IMR-90 (cell line): ENCODE results near the gene ANKRD40CL. TPM values are rescaled to one million over a fixed set of nuclear protein-coding genes. Genes with fewer than 3 reads are reported as not detected.

Experiments
- ATAC-seq: fragments of 200-7000 bp; cut with Tn5 transposase; 2 replicates; pipeline ENCODE4 v1.9.1; 2020; ENCODE audit warnings: low read depth, mild to moderate bottlenecking, moderate library complexity
- BruUV-seq: library from RNA; stranded (reverse); fragments of 400-500 nt; replicated peaks from 2 replicates; lab custom pipeline; 2021; lab: Mats Ljungman, UMichigan
- CTCF ChIA-PET: fragments of 300-600 bp; formaldehyde crosslinking; extraction: SDS; loops from one replicate; lab custom pipeline; 2021; ENCODE audit warnings: antibody characterized with exemption; lab: Yijun Ruan, JAX
- POLR2A ChIA-PET: fragments of 300-600 bp; sonication (Branson Sonifier 250); formaldehyde crosslinking; loops from one replicate; lab custom pipeline; 2022; ENCODE audit warnings: antibody characterized with exemption; ENCODE audit not compliant: unreplicated experiment; lab: Charles Lee
- DNase-seq: peaks from one replicate; pipeline ENCODE4 v3.0.0; 2013
- H2AFZ ChIP-seq: replicated peaks from 2 replicates; pipeline ENCODE3; 2013; ENCODE audit warnings: low read length, mild to moderate bottlenecking; ENCODE audit not compliant: poor library complexity
- H2AK5ac ChIP-seq: 2 replicates; pipeline ENCODE4 v1.6.1; 2013; ENCODE audit warnings: low read depth, low read length, inconsistent platforms
- H2AK9ac ChIP-seq: replicated peaks from 2 replicates; pipeline ENCODE3; 2013; ENCODE audit warnings: mild to moderate bottlenecking, low read depth, low read length, moderate library complexity; ENCODE audit not compliant: poor library complexity
- H2BK120ac ChIP-seq: 2 replicates; pipeline ENCODE4 v1.6.1; 2013; ENCODE audit warnings: low read depth, low read length, inconsistent platforms
- H2BK15ac ChIP-seq: 3 replicates; pipeline ENCODE4 v1.6.1; 2013; ENCODE audit warnings: low read depth, low read length, inconsistent platforms
- H2BK20ac ChIP-seq: 2 replicates; pipeline ENCODE4 v1.6.1; 2013; ENCODE audit warnings: low read depth, mild to moderate bottlenecking, inconsistent platforms, low read length, moderate library complexity
- H2BK5ac ChIP-seq: 2 replicates; pipeline ENCODE4 v1.6.1; 2013; ENCODE audit warnings: mild to moderate bottlenecking, low read depth, low read length, inconsistent platforms; ENCODE audit not compliant: poor library complexity, severe bottlenecking
- H3K14ac ChIP-seq: replicated peaks from 2 replicates; pipeline ENCODE4 v1.6.1; 2013; ENCODE audit warnings: low read depth, low read length, inconsistent platforms
- H3K18ac ChIP-seq: 2 replicates; pipeline ENCODE4 v1.6.1; 2013; ENCODE audit warnings: low read depth, low read length, control low read depth
- H3K23ac ChIP-seq: 2 replicates; pipeline ENCODE4 v1.6.1; 2013; ENCODE audit warnings: low read depth, low read length, inconsistent platforms
- H3K27ac ChIP-seq: 2 replicates; pipeline ENCODE4 v1.5.1; 2013; ENCODE audit warnings: mild to moderate bottlenecking, control low read depth, low read length; ENCODE audit not compliant: insufficient read depth
- H3K27me3 ChIP-seq: 2 replicates; pipeline ENCODE4 v1.6.1; 2013; ENCODE audit warnings: low read length; ENCODE audit not compliant: control insufficient read depth, insufficient read depth
- H3K36me3 ChIP-seq: 2 replicates; pipeline ENCODE4 v1.6.1; 2013; ENCODE audit warnings: low read length, mixed read lengths; ENCODE audit not compliant: control insufficient read depth, insufficient read depth
- H3K4ac ChIP-seq: 2 replicates; pipeline ENCODE4 v1.6.1; 2013; ENCODE audit warnings: low read depth, low read length, inconsistent platforms
- H3K4me1 ChIP-seq: 2 replicates; pipeline ENCODE4 v1.6.1; 2013; ENCODE audit warnings: low read length, mixed read lengths; ENCODE audit not compliant: control insufficient read depth, insufficient read depth
- H3K4me2 ChIP-seq: 2 replicates; pipeline ENCODE4 v1.6.1; 2013; ENCODE audit warnings: low read depth, mild to moderate bottlenecking, control low read depth, low read length, moderate library complexity
- H3K4me3 ChIP-seq: 2 replicates; pipeline ENCODE4 v1.5.1; 2013; ENCODE audit warnings: low read depth, mild to moderate bottlenecking, control low read depth, low read length, moderate library complexity; ENCODE audit not compliant: insufficient read depth
- H3K56ac ChIP-seq: 2 replicates; pipeline ENCODE4 v1.6.1; 2013; ENCODE audit warnings: low read length, inconsistent platforms; ENCODE audit not compliant: insufficient read depth; ENCODE audit errors: extremely low read depth
- H3K79me1 ChIP-seq, 2 experiments: 2 replicates each; pipeline ENCODE4 v1.6.1; 2013; ENCODE audit warnings: low read length in 2 of 2, inconsistent platforms in 1 of 2, low read depth in 1 of 2
- H3K9ac ChIP-seq: 2 replicates; pipeline ENCODE4 v1.6.1; 2013; ENCODE audit warnings: low read depth, low read length, control low read depth
- H3K9me1 ChIP-seq: 2 replicates; pipeline ENCODE4 v1.6.1; 2013; ENCODE audit warnings: low read length, inconsistent platforms; ENCODE audit not compliant: insufficient read depth
- H3K9me3 ChIP-seq: 2 replicates; pipeline ENCODE4 v1.6.1; 2013; ENCODE audit warnings: low read length; ENCODE audit not compliant: control insufficient read depth, insufficient read depth
- H4K20me1 ChIP-seq: 2 replicates; pipeline ENCODE4 v1.6.1; 2013; ENCODE audit warnings: low read length, inconsistent platforms; ENCODE audit not compliant: insufficient read depth
- H4K5ac ChIP-seq: 2 replicates; pipeline ENCODE4 v1.6.1; 2013; ENCODE audit warnings: mild to moderate bottlenecking, low read depth, low read length, control low read depth
- H4K8ac ChIP-seq, 2 experiments: 2 replicates each; pipeline ENCODE4 v1.6.1; 2013; ENCODE audit warnings: low read depth in 2 of 2, low read length in 2 of 2, control low read depth in 1 of 2, inconsistent platforms in 1 of 2
- H4K91ac ChIP-seq: 2 replicates; pipeline ENCODE4 v1.6.1; 2013; ENCODE audit warnings: low read depth, low read length, inconsistent platforms; ENCODE audit not compliant: insufficient read depth
- BHLHE40 ChIP-seq: fragments of 150-350 bp; IDR thresholded peaks from 2 replicates; pipeline ENCODE4 v1.6.1; 2016; ENCODE audit warnings: mild to moderate bottlenecking, low read depth, low read length
- FOS ChIP-seq: fragments of 150-350 bp; IDR thresholded peaks from 2 replicates; pipeline ENCODE4 v1.6.1; 2016; ENCODE audit warnings: low read depth, low read length
- MAFK ChIP-seq: IDR thresholded peaks from 2 replicates; pipeline ENCODE4 v1.6.1; 2012; ENCODE audit warnings: low read depth, low read length, improper control_type of control experiment
- NFE2L2 ChIP-seq: fragments of 150-350 bp; IDR thresholded peaks from 2 replicates; pipeline ENCODE4 v1.6.1; 2016; ENCODE audit warnings: low read depth, mild to moderate bottlenecking, low read length
- POLR2A ChIP-seq: IDR thresholded peaks from 2 replicates; pipeline ENCODE4 v1.6.1; 2012; ENCODE audit warnings: mild to moderate bottlenecking, low read depth, low read length
- RAD21 ChIP-seq: IDR thresholded peaks from 2 replicates; pipeline ENCODE4 v1.6.1; 2012; ENCODE audit warnings: low read length, improper control_type of control experiment
- RCOR1 ChIP-seq: IDR thresholded peaks from 2 replicates; pipeline ENCODE4 v1.6.1; 2012; ENCODE audit warnings: mild to moderate bottlenecking, low read length, improper control_type of control experiment; ENCODE audit not compliant: insufficient replicate concordance
- RFX5 ChIP-seq: IDR thresholded peaks from 2 replicates; pipeline ENCODE4 v1.8.0; 2012; ENCODE audit warnings: low read depth, mild to moderate bottlenecking, low read length, moderate library complexity
- SMC3 ChIP-seq: fragments of 150-350 bp; IDR thresholded peaks from 2 replicates; pipeline ENCODE4 v1.6.1; 2016; ENCODE audit warnings: low read depth, mild to moderate bottlenecking, antibody characterized with exemption, low read length, moderate library complexity
- WGBS, 2 experiments: methylation state at CpG; one replicate each; pipeline versions ENCODE4 v1.1.5 to v1.1.7; 2013; ENCODE audit warnings: missing lambda C conversion rate in 2 of 2; ENCODE audit not compliant: insufficient read length in 1 of 2; ENCODE audit errors: extremely low coverage in 2 of 2; 5-methylcytosine and 5-hydroxymethylcytosine counted together
- dilution Hi-C: fragments of 300-500 bp; cut with HindIII; formaldehyde crosslinking; loops from one replicate; pipeline ENCODE4 v1.14.3; 2018; ENCODE audit warnings: low sequenced_read_pairs; ENCODE audit not compliant: unreplicated experiment
- in situ Hi-C: fragments of 300-500 bp; cut with MboI; formaldehyde crosslinking; loops from 3 replicates; pipeline ENCODE4 v1.14.3; 2019; ENCODE audit warnings: low sequenced_read_pairs, inconsistent platforms, mixed read lengths
- intact Hi-C: fragments of 100-400 bp; cut with micrococcal nuclease; formaldehyde crosslinking; loops from 2 replicates; pipeline ENCODE4 v1.10.0; 2022
- polyA plus RNA-seq, 3 experiments: library from polyadenylated mRNA; depleted of rRNA; stranded (reverse); fragments of >200 nt; gene quantifications; 2 replicates each; pipeline ENCODE4 v1.2.3, GENCODE V29; 2012; ENCODE audit warnings: low replicate concordance in 1 of 3
- total RNA-seq: library from RNA; depleted of rRNA; stranded (reverse); fragments of >200 nt; gene quantifications from 2 replicates; pipeline ENCODE4 v1.2.3, GENCODE V29; 2012
- TF ChIP-seq, protein P1 (sequence below): fragments of 150-350 bp; IDR thresholded peaks from 2 replicates; pipeline ENCODE4 v1.6.1; 2017; ENCODE audit warnings: mild to moderate bottlenecking, antibody characterized with exemption, low read length, low read depth

Gene ANKRD40CL
- total and polyA plus RNA-seq, 2 of the 4 experiments (the other 2 are of a cell fraction) = not detected

DNA sequence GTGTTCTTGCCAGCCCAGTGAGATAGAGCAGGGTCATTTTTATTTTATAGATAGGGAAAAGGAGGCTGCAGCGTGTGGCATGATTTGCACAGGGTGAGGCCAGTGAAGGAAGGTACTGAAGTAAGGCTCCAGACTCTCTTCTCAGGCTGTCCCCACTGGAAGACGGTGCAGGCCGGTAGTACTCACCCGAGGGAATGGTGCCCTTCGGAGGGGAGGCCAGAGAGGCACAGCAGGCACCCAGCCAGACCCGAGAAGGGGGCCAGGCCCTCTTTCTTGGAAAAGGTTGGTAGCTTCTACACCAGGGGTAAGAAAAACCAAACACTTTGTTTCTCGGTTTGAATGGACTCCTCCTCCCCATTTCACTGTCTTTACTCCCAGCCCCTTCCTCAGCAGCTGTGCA lies 288 bp downstream of the ANKRD40CL start:
- CTCF ChIA-PET = no interaction called here
- no peak overlapping the region for H2AFZ ChIP-seq
- BruUV-seq = no TSS peak

More for the DNA sequence above, 288 bp downstream of the ANKRD40CL start:
- intact Hi-C loops = no loop called here
- H3K4me1 ChIP-seq = no peaks in the 10 kb centered on the region
- dilution Hi-C loops = no loop called here
- H3K27me3 ChIP-seq = peaks cover 7% of the 10 kb centered on the region
- no peak overlapping the region for H4K5ac ChIP-seq
- WGBS, 2 experiments = no CpG with 5 or more reads among the region's 7 CpGs
- no peak overlapping the region for H3K56ac ChIP-seq
- no peak overlapping the region for H3K4ac ChIP-seq
- H3K4me3 ChIP-seq = no peak overlapping the region
- H4K8ac ChIP-seq = no peak overlapping the region
- H3K14ac ChIP-seq = no peak overlapping the region
- H2BK120ac ChIP-seq = no peak overlapping the region
- no peak overlapping the region for H3K27ac ChIP-seq
- no peaks in the 10 kb centered on the region for H3K36me3 ChIP-seq
- POLR2A ChIA-PET = no interaction called here
- TF ChIP-seq RFX5 (no peak), MAFK (no peak), NFE2L2 (no peak), BHLHE40 (no peak), POLR2A (no peak), RCOR1 (no peak), RAD21 (no peak), FOS (no peak), SMC3 (no peak)
- TF ChIP-seq, protein P1, sequence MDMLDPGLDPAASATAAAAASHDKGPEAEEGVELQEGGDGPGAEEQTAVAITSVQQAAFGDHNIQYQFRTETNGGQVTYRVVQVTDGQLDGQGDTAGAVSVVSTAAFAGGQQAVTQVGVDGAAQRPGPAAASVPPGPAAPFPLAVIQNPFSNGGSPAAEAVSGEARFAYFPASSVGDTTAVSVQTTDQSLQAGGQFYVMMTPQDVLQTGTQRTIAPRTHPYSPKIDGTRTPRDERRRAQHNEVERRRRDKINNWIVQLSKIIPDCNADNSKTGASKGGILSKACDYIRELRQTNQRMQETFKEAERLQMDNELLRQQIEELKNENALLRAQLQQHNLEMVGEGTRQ = no peak
- no peak overlapping the region for H3K23ac ChIP-seq
- no peak overlapping the region for H3K4me2 ChIP-seq
- no peak overlapping the region for H3K9ac ChIP-seq
- ATAC-seq = no peak
- no peak overlapping the region for H2BK5ac ChIP-seq
- no peaks in the 10 kb centered on the region for H3K9me3 ChIP-seq
- no peak overlapping the region for H2BK20ac ChIP-seq
- no peak overlapping the region for H2BK15ac ChIP-seq
- H4K91ac ChIP-seq = no peak overlapping the region
- no peaks in the 10 kb centered on the region for H3K9me1 ChIP-seq
- no peaks in the 10 kb centered on the region for H3K79me1 ChIP-seq
- no peak overlapping the region for H3K18ac ChIP-seq
- DNase-seq = no peak
- in situ Hi-C loops = no loop called here
- no peaks in the 10 kb centered on the region for H4K20me1 ChIP-seq
- no peak overlapping the region for H2AK9ac ChIP-seq
- H2AK5ac ChIP-seq = no peak overlapping the region
